ENCODE data around the gene MMAA. TPM values are rescaled to one million over a fixed set of nuclear protein-coding genes. Genes with fewer than 3 reads are reported as not detected.

Gene MMAA
- total and polyA plus RNA-seq, 2 donors (not counting 1 experiment from before 2014, with no cell fraction given): 3.9 to 9.0 TPM

- Mint-ChIP-seq H3K27me3 (no peaks in the 10 kb centered on the region), H3K27ac (no peak overlapping the region), H3K4me3 (no peak overlapping the region), H3K9me3 (ENCODE audit: insufficient read depth) (peaks cover 6% of the 10 kb centered on the region), H3K4me1 (no peaks in the 10 kb centered on the region)
- ATAC-seq (ENCODE audit: low read depth) (no peak), DNase-seq (no peak)
- Histone ChIP-seq H3K79me2 (ENCODE audit: control insufficient read depth, insufficient read depth, low read length) (no peaks in the 10 kb centered on the region), H3K4me3 (ENCODE audit: control extremely low read depth in 1 of 5, extremely low read depth in 1 of 5, insufficient read depth in 1 of 5, low read depth in 2 of 5, low read length in 4 of 5) (no peak overlapping the region), H2AFZ (ENCODE audit: insufficient read depth, low read depth, low read length, poor library complexity, severe bottlenecking) (no peak overlapping the region), H3K27me3 (replicated peaks in 1 of 4; ENCODE audit: control extremely low read depth in 1 of 4, control insufficient read depth in 3 of 4, insufficient read depth in 4 of 4, low read length in 3 of 4) (no peaks in the 10 kb centered on the region), H3K36me3 (replicated peaks in 1 of 2; ENCODE audit: control extremely low read depth in 1 of 2, control insufficient read depth in 1 of 2, extremely low read depth in 1 of 2, insufficient read depth in 2 of 2, low read length in 1 of 2) (peaks cover 0 to 40% of the 10 kb centered on the region in 2 experiments), H4K20me1 (ENCODE audit: control insufficient read depth, insufficient read depth, low read length, poor library complexity, severe bottlenecking) (no peaks in the 10 kb centered on the region), H3K9ac (ENCODE audit: low read length) (no peak overlapping the region), H3K4me1 (ENCODE audit: control insufficient read depth in 2 of 2, insufficient read depth in 2 of 2, low read length in 2 of 2) (no peaks in the 10 kb centered on the region), H3K27ac (ENCODE audit: low read length in 2 of 2) (no peak overlapping the region), H3K9me3 (ENCODE audit: control extremely low read depth in 1 of 3, control insufficient read depth in 2 of 3, insufficient read depth in 1 of 3, low read length in 2 of 3) (peaks cover 0 to 4% (median 0%) of the 10 kb centered on the region in 3 donors), H3K4me2 (replicated peaks; ENCODE audit: low read depth, low read length, poor library complexity, severe bottlenecking) (no peak overlapping the region)
- no CpG with 5 or more reads among the region's 1 CpG for WGBS (ENCODE audit: insufficient coverage)
- intact Hi-C loops (cut with micrococcal nuclease): no loop called here
- CTCF ChIA-PET: no interaction called here
- POLR2A ChIA-PET: no interaction called here
- TF ChIP-seq EZH2 (IDR thresholded peaks at IDR 0.05; ENCODE audit: borderline replicate concordance, insufficient read depth, low read depth, low read length, poor library complexity, severe bottlenecking): no peak
- TF ChIP-seq CTCF (IDR thresholded peaks at IDR 0.05): no peak
Observed at GRCh38 chr4:145656156-145656555, 37.0 kb downstream of the MMAA start.

- H3K4me1 ChIP-seq (ENCODE audit: control insufficient read depth in 2 of 2, insufficient read depth in 2 of 2, low read length in 2 of 2): no peaks in the 10 kb centered on the region
- intact Hi-C loops (cut with micrococcal nuclease): no loop called here
- H3K27me3 ChIP-seq (replicated peaks in 1 of 4; ENCODE audit: control extremely low read depth in 1 of 4, control insufficient read depth in 3 of 4, insufficient read depth in 4 of 4, low read length in 3 of 4): no peaks in the 10 kb centered on the region
- H3K79me2 ChIP-seq (ENCODE audit: control insufficient read depth, insufficient read depth, low read length): no peaks in the 10 kb centered on the region
- ChIA-PET CTCF (no interaction called here), POLR2A (no interaction called here)
- WGBS (ENCODE audit: insufficient coverage): 100% methylated on average over 3 of the region's 3 CpGs
- H3K9me3 ChIP-seq (ENCODE audit: control extremely low read depth in 1 of 3, control insufficient read depth in 2 of 3, insufficient read depth in 1 of 3, low read length in 2 of 3): no peaks in the 10 kb centered on the region
- no peak overlapping the region for H3K4me3 ChIP-seq (ENCODE audit: control extremely low read depth in 1 of 5, extremely low read depth in 1 of 5, insufficient read depth in 1 of 5, low read depth in 2 of 5, low read length in 4 of 5)
- H3K4me2 ChIP-seq (replicated peaks; ENCODE audit: low read depth, low read length, poor library complexity, severe bottlenecking): no peak overlapping the region
- H3K4me1 Mint-ChIP-seq: no peaks in the 10 kb centered on the region
- H3K27ac Mint-ChIP-seq: no peak overlapping the region
- DNase-seq: no peak
- no peaks in the 10 kb centered on the region for H4K20me1 ChIP-seq (ENCODE audit: control insufficient read depth, insufficient read depth, low read length, poor library complexity, severe bottlenecking)
- H3K36me3 ChIP-seq (replicated peaks in 1 of 2; ENCODE audit: control extremely low read depth in 1 of 2, control insufficient read depth in 1 of 2, extremely low read depth in 1 of 2, insufficient read depth in 2 of 2, low read length in 1 of 2): peaks cover 0 to 13% of the 10 kb centered on the region in 2 experiments
- no peak overlapping the region for H3K4me3 Mint-ChIP-seq
- H3K9ac ChIP-seq (ENCODE audit: low read length): no peak overlapping the region
- TF ChIP-seq CTCF (IDR thresholded peaks at IDR 0.05) (no peak), EZH2 (IDR thresholded peaks at IDR 0.05; ENCODE audit: borderline replicate concordance, insufficient read depth, low read depth, low read length, poor library complexity, severe bottlenecking) (no peak)
- no peak overlapping the region for H2AFZ ChIP-seq (ENCODE audit: insufficient read depth, low read depth, low read length, poor library complexity, severe bottlenecking)
- no peaks in the 10 kb centered on the region for H3K27me3 Mint-ChIP-seq
- ATAC-seq (ENCODE audit: low read depth): no peak
- peaks cover 6% of the 10 kb centered on the region for H3K9me3 Mint-ChIP-seq (ENCODE audit: insufficient read depth)
- no peak overlapping the region for H3K27ac ChIP-seq (ENCODE audit: low read length in 2 of 2)
Observed at GRCh38 chr4:145660064-145660463, 40.9 kb downstream of the MMAA start.
